NCI-H2029 (cell line): ENCODE data around the gene TSR3.
"Not testable (repeated sequence)": the region's sequence is repeated elsewhere in the genome, so short reads cannot be mapped to it uniquely, and the experiment has no call there.

Source experiments
- DNase-seq: peaks from one replicate; lab custom pipeline; 2025; lab: John Stamatoyannopoulos, UW

The TSR3 gene

GRCh38 chr16:1337486-1337885, 14.2 kb downstream of the TSR3 start:
- no peak for DNase-seq

- DNase-seq, result no peak
These were observed 15.1 kb downstream of the TSR3 start for GRCh38 chr16:1336619-1337018.

DNA sequence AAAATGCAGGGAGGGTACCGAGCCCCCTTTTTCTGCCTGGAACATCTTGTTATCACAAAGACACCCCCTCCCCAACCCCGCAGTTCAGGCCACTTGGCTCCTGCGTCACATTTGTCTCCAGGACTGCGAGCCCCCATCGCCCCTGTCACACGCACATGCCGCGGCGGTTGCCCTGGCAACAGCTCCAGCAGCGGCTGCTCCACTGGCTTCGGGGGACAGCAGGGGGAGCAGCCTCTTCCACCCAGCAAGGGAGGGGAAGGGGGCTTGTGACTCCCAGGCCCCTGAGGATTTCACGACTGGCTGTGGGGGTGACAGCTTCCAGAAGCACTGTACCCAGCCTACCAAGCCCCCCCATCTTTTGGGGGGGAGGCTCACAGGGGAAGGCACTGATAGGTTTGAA, 15.7 kb downstream of the TSR3 start:
- DNase-seq, result no peak

- no peak for DNase-seq
These were observed 16.3 kb downstream of the TSR3 start for GRCh38 chr16:1335211-1335971.

GRCh38 chr16:1334739-1335138, 16.9 kb downstream of the TSR3 start:
- DNase-seq, result no peak

DNA sequence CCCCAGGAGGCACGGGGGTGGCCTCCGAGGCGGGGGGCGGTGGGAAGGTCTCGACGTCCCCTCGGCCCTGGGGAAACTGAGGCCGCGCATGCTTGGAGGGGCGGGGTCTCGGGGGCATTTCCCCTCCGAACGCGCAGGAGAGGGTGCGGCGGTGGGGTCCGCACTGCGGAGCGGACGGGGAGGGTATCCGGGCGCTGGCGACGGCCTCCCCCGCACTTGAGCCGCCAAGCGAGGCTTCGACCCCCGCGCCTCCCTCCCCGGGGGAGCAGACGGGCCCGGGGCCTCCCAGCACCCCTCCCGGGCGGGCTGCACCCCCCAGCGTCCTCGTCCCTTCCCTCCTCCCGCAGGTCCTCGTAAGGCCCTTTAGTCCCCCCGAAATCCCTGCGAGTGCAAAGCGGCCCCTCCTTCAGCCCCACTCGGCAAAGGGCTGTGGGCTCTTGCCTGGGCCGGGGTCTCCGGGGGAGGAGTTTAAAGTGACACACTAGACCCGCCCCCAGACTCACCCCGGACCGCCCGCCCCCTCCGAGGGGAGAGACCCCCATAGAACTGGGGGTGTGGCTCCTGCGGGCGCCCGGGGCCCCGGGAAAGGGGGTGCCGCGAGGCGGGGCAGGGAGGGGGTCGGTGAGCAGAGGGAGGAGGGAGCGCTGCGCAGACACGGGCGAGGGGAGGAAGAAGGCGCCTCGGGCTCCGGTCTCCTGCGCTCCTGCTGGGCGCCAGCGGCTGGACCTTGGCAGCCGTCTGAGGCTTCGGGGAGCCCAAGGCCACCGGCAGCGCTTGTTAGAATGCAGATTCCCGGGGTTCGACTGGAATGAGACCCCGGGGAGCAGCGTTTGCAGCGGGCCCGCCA, 17.6 kb downstream of the TSR3 start:
- no peak for DNase-seq

- peak; percentile 39 for DNase-seq
These were observed 18.4 kb downstream of the TSR3 start, which contains the start of gene BAIAP3 for GRCh38 chr16:1333149-1333812. BAIAP3 (plus strand) TSS chr16:1333645; CDS start chr16:1338550, 4,905 bp downstream.

GRCh38 chr16:1332618-1333148, 19.0 kb downstream of the TSR3 start:
- no peak for DNase-seq

DNA sequence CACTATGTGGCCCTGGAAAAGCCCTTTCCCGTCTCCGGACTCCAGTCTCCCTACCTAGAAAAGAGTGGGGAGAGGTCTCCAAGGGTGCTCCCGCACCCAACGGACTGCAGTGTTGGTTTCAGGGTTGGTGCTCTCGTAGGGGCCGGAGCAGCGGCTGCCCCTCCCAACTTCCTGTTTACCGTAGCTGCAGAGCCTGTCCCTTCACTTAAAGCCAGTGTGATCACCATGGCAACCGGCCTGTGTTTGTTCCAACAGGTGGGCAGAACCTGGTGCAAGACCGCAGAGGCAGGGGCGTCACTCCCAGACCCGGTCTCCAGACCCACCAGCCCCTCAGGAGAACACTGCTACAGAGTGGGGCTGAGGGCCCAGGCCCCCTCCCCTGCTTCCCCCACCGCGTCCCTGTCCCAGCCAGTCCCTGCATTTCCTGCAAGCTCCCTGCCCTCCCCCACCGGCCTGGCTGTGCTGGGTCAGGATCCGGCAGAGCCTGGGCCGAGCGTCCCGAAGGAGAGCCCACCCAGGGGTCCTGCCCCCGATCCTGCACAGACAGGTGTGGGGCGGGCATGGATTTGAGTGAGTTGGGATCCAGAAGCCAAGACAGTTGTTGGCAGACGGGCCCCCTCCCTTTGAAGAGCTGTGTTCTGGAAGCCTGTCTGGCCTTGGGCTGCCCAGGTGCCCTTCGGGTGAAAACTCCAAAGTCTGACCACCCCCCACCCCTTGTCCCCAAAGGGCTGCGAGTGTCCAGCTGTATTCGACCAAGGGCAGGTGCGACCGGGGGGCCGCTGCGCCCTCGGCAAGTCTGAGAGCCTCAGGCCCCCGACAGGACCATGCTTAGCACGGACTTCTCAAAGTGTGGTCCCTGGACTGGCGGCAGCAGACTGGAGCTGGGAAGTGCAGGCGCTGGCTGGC, 19.7 kb downstream of the TSR3 start:
- DNase-seq, result peak; percentile 91

GRCh38 chr16:1330931-1331711, 20.6 kb downstream of the TSR3 start:
- DNase-seq, result no peak

DNA sequence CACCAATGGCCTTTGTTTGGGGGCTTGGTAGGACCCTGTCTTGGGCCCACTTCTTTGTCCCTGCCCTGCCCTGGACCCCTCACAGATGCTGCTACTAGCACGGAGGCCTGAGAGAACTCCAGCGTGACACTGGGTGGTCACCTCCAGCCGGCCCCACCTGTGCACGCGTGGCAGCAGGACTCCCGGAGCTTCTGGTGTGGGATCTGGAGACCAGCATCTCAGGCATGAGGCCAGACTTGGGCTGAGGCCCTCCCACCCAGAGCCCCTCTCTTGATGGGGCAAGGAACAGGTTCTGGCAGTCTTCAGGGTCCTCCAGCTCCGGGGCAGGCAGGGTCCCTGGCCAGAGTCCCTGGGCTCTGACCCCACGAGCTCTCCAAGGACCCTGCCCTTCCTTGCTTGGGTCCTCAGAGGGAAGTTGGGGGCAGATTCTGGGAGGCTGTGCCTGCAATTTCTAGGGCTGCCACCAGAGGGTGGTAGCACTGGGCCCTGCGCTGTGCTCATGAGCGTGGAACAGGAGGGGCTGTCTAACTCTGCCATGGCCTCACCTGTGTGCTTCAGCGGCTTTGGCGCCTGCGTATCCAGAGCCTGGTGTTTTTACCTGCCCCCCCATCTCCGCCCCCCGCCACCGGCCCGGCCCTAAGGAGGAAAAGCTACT, 21.3 kb downstream of the TSR3 start:
- DNase-seq, result no peak

GRCh38 chr16:1328961-1329360, 22.7 kb downstream of the TSR3 start:
- DNase-seq, result not testable (repeated sequence)

- not testable (repeated sequence) for DNase-seq
These were observed 23.5 kb downstream of the TSR3 start for GRCh38 chr16:1328136-1328535.

GRCh38 chr16:1327619-1327947, 24.1 kb downstream of the TSR3 start:
- no peak for DNase-seq

GRCh38 chr16:1326946-1327618, 24.6 kb downstream of the TSR3 start:
- no peak for DNase-seq

DNA sequence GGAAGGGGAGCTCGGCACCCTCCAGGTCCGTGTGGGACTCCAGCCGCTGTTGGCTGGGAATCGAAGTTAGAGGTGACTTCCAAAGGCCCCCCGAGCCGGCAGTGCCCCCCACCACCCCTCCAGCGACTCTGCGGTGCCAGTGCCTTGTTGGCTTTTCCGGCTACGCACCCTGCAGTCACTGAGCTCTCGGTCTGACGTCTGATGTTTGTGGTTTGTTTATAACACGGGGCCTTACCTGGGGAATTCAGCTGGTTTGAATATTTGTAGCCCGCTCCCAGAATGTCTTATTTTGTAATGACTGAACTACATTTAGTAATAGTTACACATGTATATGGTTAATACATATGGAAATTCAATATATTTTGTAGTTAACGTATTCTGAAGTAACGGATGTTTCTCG, 25.3 kb downstream of the TSR3 start:
- DNase-seq, result no peak

- DNase-seq, result no peak
These were observed 25.9 kb downstream of the TSR3 start for GRCh38 chr16:1325673-1326371.

DNA sequence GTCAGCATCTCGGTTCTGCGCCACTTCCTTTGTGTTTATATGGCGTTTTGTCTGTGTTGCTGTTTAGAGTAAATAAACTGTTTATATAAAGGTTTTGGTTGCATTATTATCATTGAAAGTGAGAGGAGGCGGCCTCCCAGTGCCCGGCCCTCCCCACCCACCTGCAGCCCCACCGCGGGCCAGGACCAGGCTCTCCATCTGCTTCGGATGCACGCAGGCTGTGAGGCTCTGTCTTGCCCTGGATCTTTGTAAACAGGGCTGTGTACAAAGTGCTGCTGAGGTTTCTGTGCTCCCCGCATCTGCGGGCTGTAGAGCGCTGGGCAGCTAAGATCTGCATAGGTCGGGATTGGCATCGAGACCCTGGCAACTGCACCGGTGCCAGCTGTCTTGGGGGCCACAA, 26.4 kb downstream of the TSR3 start:
- DNase-seq, result no peak

DNA sequence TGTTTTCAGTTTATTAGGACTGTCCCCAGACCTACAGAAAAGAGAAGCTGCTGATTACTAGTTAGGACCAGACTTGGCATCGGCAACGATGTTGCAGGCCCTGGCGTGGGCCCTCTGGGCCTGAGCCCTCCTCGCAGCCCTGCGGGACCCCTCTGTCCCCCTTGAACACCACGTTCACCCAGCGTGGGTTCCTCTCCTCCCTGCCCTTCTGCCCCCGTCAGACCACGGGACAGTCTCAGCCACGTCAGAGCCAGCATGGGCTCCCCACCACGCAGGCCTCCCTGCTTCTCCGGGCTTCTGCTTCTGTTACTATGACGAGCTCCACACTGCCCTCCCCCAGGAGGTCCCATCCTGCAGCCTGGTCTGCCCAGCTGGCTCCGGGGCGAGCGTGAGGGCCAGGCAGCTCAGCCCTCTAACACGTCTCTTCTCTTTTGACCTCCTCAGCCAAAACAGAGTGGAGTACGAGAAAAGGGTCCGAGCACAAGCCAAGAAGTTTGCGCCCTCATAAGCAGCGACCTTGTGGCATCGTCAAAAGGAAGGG, 27.3 kb downstream of the TSR3 start:
- DNase-seq, result no peak
